HL-60 (cell line): ENCODE data around the gene CHCHD6.

ENCODE experiments used
- GABPA ChIP-seq: IDR thresholded peaks from 2 replicates; pipeline ENCODE4 v1.6.1; 2012; ENCODE audit warnings: low read depth
- POLR2AphosphoS5 ChIP-seq: IDR thresholded peaks from 2 replicates; pipeline ENCODE4 v1.6.1; 2012; ENCODE audit warnings: low read depth
- TF ChIP-seq, protein P1 (sequence below): IDR thresholded peaks from one replicate; pipeline ENCODE4 v1.5.1; 2011; ENCODE audit warnings: low read length, control low read depth, inconsistent platforms; ENCODE audit not compliant: insufficient read depth
- TF ChIP-seq, protein P2 (sequence below): IDR thresholded peaks from 2 replicates; pipeline ENCODE4 v1.6.1; 2012; ENCODE audit warnings: low read depth; ENCODE audit not compliant: insufficient replicate concordance

DNA sequence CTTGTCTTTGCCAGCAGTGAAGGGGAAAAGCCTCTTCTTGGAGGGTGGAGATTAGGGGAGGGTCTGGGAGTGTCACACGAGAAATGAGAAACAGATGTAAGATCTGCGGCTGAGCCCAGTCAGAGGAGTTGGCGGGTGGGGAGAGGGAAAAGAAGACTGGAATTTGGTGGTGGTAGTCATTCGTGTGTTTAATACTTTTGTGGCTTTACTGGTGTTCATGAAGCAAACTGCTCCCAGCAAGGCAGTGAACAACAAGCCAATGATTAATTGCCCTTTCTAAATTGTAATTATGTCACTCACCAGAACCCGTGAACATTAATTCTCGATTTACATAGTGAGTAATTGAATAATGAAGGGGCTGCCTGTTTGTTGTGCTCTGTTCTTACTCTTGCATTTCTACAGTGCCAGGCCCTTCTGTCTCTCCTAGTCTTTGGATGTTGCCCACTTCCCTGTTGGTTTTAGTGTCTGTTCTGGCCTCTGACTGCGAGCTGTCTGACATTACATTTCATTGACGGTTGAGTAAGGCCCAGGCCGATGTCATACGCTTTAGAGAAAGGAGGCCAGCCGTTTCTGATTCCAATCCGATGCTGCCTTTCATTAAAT, 78.0 kb downstream of the CHCHD6 start:
- TF ChIP-seq, protein P1, sequence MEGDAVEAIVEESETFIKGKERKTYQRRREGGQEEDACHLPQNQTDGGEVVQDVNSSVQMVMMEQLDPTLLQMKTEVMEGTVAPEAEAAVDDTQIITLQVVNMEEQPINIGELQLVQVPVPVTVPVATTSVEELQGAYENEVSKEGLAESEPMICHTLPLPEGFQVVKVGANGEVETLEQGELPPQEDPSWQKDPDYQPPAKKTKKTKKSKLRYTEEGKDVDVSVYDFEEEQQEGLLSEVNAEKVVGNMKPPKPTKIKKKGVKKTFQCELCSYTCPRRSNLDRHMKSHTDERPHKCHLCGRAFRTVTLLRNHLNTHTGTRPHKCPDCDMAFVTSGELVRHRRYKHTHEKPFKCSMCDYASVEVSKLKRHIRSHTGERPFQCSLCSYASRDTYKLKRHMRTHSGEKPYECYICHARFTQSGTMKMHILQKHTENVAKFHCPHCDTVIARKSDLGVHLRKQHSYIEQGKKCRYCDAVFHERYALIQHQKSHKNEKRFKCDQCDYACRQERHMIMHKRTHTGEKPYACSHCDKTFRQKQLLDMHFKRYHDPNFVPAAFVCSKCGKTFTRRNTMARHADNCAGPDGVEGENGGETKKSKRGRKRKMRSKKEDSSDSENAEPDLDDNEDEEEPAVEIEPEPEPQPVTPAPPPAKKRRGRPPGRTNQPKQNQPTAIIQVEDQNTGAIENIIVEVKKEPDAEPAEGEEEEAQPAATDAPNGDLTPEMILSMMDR: no peak
- TF ChIP-seq, protein P2, sequence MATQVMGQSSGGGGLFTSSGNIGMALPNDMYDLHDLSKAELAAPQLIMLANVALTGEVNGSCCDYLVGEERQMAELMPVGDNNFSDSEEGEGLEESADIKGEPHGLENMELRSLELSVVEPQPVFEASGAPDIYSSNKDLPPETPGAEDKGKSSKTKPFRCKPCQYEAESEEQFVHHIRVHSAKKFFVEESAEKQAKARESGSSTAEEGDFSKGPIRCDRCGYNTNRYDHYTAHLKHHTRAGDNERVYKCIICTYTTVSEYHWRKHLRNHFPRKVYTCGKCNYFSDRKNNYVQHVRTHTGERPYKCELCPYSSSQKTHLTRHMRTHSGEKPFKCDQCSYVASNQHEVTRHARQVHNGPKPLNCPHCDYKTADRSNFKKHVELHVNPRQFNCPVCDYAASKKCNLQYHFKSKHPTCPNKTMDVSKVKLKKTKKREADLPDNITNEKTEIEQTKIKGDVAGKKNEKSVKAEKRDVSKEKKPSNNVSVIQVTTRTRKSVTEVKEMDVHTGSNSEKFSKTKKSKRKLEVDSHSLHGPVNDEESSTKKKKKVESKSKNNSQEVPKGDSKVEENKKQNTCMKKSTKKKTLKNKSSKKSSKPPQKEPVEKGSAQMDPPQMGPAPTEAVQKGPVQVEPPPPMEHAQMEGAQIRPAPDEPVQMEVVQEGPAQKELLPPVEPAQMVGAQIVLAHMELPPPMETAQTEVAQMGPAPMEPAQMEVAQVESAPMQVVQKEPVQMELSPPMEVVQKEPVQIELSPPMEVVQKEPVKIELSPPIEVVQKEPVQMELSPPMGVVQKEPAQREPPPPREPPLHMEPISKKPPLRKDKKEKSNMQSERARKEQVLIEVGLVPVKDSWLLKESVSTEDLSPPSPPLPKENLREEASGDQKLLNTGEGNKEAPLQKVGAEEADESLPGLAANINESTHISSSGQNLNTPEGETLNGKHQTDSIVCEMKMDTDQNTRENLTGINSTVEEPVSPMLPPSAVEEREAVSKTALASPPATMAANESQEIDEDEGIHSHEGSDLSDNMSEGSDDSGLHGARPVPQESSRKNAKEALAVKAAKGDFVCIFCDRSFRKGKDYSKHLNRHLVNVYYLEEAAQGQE: no peak
- TF ChIP-seq GABPA (no peak), POLR2AphosphoS5 (no peak)
